ENCODE measurements around the gene SGCA. TPM values are rescaled to one million over a fixed set of nuclear protein-coding genes. Genes with fewer than 3 reads are reported as not detected.

The SGCA gene
- total RNA-seq, 4 donors from 2014 or later = 1.8 to 7.8 (median 4.9) TPM

GRCh38 chr17:50204431-50204830 lies 38.6 kb downstream of the SGCA start:
- Histone ChIP-seq H3K36me3 (no peaks in the 10 kb centered on the region), H3K4me1 (peaks cover 0 to 76% (median 27%) of the 10 kb centered on the region in 4 donors), H3K9me3 (no peaks in the 10 kb centered on the region), H3K27ac (peak overlapping the region in 2 of 4 donors; percentile 71 to 95), H3K27me3 (peaks cover 0 to 9% of the 10 kb centered on the region in 2 donors), H3K4me3 (no peak overlapping the region)
- WGBS, 2 donors = 90 to 93% methylated on average over 2 to 3 of the region's 3 CpGs
- DNase-seq (ENCODE audit: low spot score in 2 of 2) = peak in 1 of 2 donors; percentile 1
- TF ChIP-seq EP300 (IDR thresholded peaks at IDR 0.05) (no peak), POLR2A (IDR thresholded peaks at IDR 0.05) (no peak)

GRCh38 chr17:50205111-50205962 lies 39.5 kb downstream of the SGCA start:
- peak in 1 of 2 donors; percentile 9 for DNase-seq (ENCODE audit: low spot score in 2 of 2)
- peak overlapping the region; percentile 15 to 95 (median 65) for H3K27ac ChIP-seq

GRCh38 chr17:50205963-50206505 lies 40.2 kb downstream of the SGCA start:
- 74 to 78% methylated on average over 7 of the region's 7 CpGs for WGBS, 2 donors
- Histone ChIP-seq H3K9me3 (no peaks in the 10 kb centered on the region), H3K27ac (peak overlapping the region; percentile 15 to 95 (median 65)), H3K27me3 (peaks cover 0 to 7% of the 10 kb centered on the region in 2 donors), H3K36me3 (no peaks in the 10 kb centered on the region), H3K4me3 (no peak overlapping the region), H3K4me1 (peaks cover 0 to 82% (median 36%) of the 10 kb centered on the region in 4 donors)
- TF ChIP-seq POLR2A (IDR thresholded peaks at IDR 0.05) (no peak), EP300 (IDR thresholded peaks at IDR 0.05) (no peak), CTCF (IDR thresholded peaks at IDR 0.05) (no peak)
- DNase-seq (ENCODE audit: low spot score in 2 of 2) = peak in 1 of 2 donors; percentile 8

More at GRCh38 chr17:50205111-50205962, 39.5 kb downstream of the SGCA start:
- WGBS, 2 donors = 21 to 29% methylated on average over 10 of the region's 10 CpGs
- H3K4me1 ChIP-seq = peaks cover 0 to 76% (median 29%) of the 10 kb centered on the region in 4 donors
- TF ChIP-seq EP300 (IDR thresholded peaks at IDR 0.05) = no peak
- no peak for TF ChIP-seq POLR2A (IDR thresholded peaks at IDR 0.05)
- no peak for TF ChIP-seq CTCF (IDR thresholded peaks at IDR 0.05)
- H3K4me3 ChIP-seq = no peak overlapping the region
- peaks cover 0 to 7% of the 10 kb centered on the region in 2 donors for H3K27me3 ChIP-seq
- H3K36me3 ChIP-seq = no peaks in the 10 kb centered on the region
- no peaks in the 10 kb centered on the region for H3K9me3 ChIP-seq

- TF ChIP-seq CTCF (IDR thresholded peaks at IDR 0.05) = no peak
- no peak for TF ChIP-seq EP300 (IDR thresholded peaks at IDR 0.05)
- no peak for TF ChIP-seq POLR2A (IDR thresholded peaks at IDR 0.05)
- 17 to 19% methylated on average over 18 of the region's 18 CpGs for WGBS, 2 donors
- H3K4me3 ChIP-seq = no peak overlapping the region
- no peaks in the 10 kb centered on the region for H3K9me3 ChIP-seq
- H3K27ac ChIP-seq = peak overlapping the region; percentile 35 to 95 (median 42)
- no peaks in the 10 kb centered on the region for H3K36me3 ChIP-seq
- peak in 1 of 2 donors; percentile 43 for DNase-seq (ENCODE audit: low spot score in 2 of 2)
- peaks cover 0 to 1% of the 10 kb centered on the region in 2 donors for H3K27me3 ChIP-seq
- peaks cover 0 to 88% (median 39%) of the 10 kb centered on the region in 4 donors for H3K4me1 ChIP-seq
Measured at GRCh38 chr17:50206604-50207293, 40.9 kb downstream of the SGCA start.

- Histone ChIP-seq H3K27ac (peak overlapping the region; percentile 35 to 87 (median 42)), H3K4me3 (no peak overlapping the region), H3K27me3 (no peaks in the 10 kb centered on the region), H3K36me3 (no peaks in the 10 kb centered on the region), H3K9me3 (no peaks in the 10 kb centered on the region), H3K4me1 (peaks cover 0 to 89% (median 42%) of the 10 kb centered on the region in 4 donors)
- DNase-seq (ENCODE audit: low spot score in 2 of 2) = peak in 1 of 2 donors; percentile 4
- WGBS, 2 donors = 47 to 53% methylated on average over 5 of the region's 5 CpGs
- no peak for TF ChIP-seq EP300 (IDR thresholded peaks at IDR 0.05)
- no peak for TF ChIP-seq POLR2A (IDR thresholded peaks at IDR 0.05)
- TF ChIP-seq CTCF (IDR thresholded peaks at IDR 0.05) = no peak
Measured at GRCh38 chr17:50207315-50207714, 41.5 kb downstream of the SGCA start.

All from tibial nerve (tissue), 4 donors.